Measurements from ENCODE around the gene CAND2.
"Not testable (repeated sequence)": the region's sequence is repeated elsewhere in the genome, so short reads cannot be mapped to it uniquely, and the experiment has no call there.

CAND2 gene

GRCh38 chr3:12866836-12867235 is 70.4 kb downstream of the CAND2 start:
- no peak for DNase-seq

DNA sequence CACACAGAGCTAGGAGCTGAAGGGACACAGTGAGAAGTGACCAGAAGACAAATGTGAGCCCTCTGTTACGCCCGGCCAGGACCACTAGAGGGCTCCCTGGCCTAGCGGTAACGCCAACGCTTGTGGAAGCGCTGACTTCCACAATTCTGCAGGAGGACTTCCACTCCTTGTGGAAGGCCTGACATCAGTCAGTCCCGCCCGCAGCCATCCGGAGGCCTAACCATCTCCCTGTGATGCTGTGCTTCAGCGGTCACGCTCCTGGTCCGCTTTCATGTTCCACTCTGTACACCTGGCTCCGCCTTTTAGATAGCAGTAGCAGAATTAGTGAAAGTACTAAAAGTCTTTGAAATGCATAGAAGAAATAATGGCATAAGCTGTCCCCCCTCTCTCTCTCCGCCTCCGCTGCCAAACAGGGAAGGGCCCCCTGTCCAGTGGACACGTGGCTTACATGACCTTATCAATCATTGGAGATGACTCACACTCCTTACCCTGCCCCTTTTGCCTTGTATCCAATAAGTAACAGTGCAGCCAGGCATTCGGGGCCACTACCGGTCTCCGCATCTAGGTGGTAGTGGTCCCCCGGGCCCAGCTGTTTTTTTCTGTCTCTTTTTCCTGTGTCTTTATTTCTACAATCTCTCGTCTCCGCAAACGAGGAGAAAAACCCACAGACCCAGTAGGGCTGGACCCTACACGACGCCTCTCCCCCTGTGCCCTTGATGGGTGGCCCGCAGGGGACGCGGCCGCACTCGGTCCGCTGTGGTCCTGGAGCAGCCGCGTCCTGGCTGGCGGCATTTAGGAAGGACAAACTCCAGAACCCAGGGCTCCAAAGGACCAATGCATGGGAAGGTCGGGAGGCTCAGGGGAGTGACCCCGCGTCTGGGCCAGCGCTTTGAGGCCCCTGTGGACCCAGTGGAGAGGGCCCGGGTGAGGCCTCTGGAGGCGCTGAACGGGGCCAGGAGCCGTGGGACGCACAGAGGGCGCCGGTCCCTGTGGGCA is 71.9 kb downstream of the CAND2 start:
- peak; percentile 95 for DNase-seq

DNA sequence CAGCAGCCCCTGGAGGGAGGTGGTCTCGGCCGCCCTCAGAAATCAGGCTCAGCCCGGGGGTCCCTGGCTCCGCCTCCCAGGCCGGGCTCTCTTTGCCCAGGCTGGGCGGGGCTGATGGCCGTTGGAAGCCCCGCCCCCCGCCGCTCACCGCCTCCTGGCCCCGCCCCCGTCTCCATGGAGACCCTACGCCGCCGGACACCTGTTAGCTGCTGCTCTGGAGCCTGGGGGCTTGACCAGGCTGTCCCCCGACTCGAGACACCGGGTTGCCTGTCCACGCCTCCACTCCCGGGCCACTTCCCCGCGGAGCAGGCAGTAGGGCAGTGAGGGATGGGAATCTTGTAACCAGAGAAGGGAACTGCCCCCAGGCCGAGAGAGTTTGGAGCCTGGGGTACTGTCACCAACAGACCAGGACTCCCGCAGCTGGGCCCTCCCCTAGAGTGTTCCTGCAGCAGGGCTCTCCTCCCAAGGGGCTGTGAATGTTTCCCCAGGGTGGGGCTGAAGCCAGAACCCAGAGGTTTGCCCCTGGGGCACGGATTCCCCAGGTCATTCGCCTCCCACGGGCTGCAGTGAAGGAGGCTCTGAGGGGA is 72.6 kb downstream of the CAND2 start:
- DNase-seq, result no peak

- DNase-seq, result peak; percentile 79
These were observed 74.5 kb downstream of the CAND2 start for GRCh38 chr3:12870942-12871341.

DNA sequence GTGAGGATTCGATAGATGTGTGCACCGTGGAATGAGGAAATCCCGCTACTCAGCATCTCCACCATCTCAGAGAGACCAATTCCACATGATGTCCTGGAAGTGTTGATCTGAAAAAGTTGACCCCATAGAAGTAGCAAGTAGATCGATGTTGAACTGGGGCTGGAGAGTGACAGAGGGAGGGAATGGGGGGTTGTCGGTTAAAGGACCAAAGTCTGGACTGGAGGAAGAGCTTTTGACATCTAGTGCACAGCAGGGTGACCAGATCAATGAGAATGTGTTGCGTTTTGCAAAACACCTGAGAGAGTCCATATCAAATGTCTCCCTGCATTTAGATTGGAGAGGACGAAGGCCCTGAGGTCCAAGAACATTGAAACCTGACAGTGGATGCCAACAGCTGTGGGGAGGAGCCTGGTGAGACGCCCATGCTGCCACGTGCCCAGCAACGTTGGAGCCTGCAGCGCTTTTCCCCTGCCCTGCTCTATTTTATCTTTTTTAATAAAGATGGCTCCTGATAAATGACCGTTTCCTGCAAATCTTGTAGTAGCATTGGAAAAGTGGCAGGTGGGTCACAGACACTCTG is 75.0 kb downstream of the CAND2 start:
- DNase-seq, result no peak

- no peak for DNase-seq
These were observed 79.7 kb downstream of the CAND2 start for GRCh38 chr3:12875857-12876836.

- DNase-seq, result no peak
These were observed 80.6 kb downstream of the CAND2 start for GRCh38 chr3:12877040-12877439.

- DNase-seq, result no peak
These were observed 81.7 kb downstream of the CAND2 start for GRCh38 chr3:12878141-12878574.

- not testable (repeated sequence) for DNase-seq
These were observed 82.3 kb downstream of the CAND2 start for GRCh38 chr3:12878758-12879157.

DNA sequence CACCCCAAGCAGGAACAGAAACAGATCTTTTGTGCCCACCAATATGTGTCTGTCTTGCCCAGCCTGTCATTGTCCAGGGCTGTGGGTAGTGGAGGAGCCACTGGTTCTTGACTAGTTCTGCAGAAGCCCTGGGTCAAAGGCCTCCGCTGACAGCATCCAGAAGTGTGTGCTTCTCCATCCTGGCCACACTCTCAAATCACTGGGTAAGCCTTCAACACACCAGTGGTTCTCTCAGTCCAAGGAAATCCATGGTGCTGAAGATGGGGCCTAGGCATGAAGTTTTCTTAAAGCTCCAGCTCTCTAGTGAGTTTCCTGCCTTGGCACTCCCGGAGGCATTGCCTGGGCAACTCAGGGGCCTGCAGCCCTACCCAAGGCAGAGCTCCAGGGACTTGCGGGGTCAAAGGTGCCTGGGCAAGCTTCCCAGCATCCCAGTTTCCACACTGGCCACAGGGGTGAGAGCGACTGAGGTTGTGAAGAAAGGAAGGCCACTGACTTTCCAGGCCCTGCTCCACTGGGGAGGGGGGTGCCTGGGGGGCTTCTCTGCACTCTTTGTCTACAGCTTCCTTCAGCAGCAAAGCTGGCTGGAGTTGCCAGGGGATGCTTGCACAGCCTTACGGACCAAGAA is 82.8 kb downstream of the CAND2 start:
- DNase-seq, result no peak

DNA sequence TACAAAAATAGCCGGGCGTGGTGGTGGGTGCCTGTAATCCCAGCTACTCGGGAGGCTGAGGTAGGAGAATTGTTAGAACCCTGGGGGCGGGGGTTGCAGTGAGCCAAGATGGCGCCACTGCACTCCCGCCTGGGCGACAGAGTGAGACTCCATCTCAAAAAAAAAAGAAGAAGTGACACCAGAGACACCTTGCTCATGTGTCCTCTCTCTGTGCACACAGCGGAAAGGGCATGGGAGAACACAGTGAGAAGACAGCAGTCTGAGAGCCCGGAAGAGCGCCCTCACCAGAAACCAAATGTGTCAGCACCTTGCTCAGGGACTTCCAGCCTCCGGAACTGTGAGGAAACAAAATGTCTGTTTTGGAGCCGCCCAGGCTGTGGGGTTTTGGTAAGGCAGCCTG is 85.4 kb downstream of the CAND2 start:
- not testable (repeated sequence) for DNase-seq

DNA sequence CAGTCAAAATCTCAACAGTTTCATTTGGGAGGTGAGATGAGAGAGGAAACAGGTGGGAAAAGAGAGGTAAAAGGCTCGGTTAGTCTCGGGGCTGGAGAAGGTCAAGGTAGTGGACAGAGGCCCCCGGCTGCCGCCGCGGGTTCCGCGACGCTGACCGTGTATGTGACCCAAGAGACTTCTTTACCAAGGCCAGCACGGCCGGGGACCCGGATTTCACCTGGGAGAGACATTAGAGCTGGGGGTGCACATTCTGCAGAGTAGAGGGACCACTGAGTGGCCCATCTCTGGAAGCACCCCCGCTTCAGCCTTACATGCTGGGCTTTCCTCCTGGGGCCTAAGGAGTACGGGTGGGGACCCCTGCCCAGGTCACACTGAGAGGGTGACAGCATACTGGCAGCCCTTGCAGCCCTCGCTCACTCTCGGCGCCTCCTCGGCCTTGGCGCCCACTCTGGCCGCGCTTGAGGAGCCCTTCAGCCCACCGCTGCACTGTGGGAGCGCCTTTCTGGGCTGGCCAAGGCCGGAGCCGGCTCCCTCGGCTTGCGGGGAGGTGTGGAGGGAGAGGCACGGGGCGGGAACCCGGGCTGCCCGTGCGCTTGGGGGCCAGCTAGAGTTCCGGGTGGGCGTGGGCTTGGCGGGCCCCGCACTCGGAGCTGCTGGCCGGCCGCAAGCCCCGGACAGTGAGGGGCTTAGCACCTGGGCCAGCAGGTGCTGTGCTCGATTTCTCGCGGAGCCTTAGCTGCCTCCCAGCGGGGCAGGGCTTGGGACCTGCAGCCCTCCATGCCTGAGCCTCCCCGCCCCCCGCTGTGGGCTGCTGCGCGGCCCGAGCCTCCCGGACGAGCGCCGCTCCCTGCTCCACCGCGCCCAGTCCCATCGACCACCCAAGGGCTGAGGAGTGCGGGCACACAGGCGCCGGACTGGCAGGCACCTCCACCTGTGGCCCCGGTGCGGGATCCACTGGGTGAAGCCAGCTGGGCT is 86.1 kb downstream of the CAND2 start:
- no peak for DNase-seq

DNA sequence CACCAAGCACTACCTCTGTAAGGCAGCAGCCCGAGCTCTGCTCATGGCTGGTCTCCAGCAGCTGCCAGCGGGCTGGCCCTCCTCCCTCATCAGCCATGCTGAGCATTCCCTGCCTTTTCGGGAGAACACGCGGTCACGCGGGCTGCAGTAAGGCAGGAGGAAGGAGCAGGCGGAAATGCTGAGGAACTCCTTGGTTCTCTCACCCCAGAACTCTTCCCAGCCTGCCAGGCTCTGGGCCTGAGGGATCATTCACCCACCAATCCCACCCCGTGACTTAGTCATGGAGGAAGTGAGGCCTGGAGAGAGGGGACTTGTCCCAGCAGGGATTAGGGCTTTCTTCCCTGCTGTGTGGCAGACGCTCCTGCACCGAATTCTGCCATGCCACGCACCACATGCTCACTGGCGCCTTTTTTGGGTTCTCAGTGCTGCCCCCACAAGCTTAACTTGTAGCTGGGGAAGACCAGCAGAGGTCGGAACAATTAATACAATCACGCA is 87.8 kb downstream of the CAND2 start:
- no peak for DNase-seq
